Loucy (cell line): ENCODE results near the gene CCL28.

ENCODE experiments used
- H2AFZ ChIP-seq: fragments of 200-600 bp; sonication (generic); 2 replicates; pipeline ENCODE4 v1.6.0; 2016; ENCODE audit warnings: antibody characterized with exemption, mild to moderate bottlenecking, low read length, moderate library complexity
- H3F3A ChIP-seq: fragments of 200-600 bp; 2 replicates; pipeline ENCODE4 v1.6.0; 2016; ENCODE audit warnings: antibody characterized with exemption, low read depth, mild to moderate bottlenecking
- H3K27me3 ChIP-seq: fragments of 200-600 bp; sonication (generic); 2 replicates; pipeline ENCODE4 v1.6.1; 2014; ENCODE audit warnings: low read length, mild to moderate bottlenecking; ENCODE audit not compliant: insufficient read depth, poor library complexity, severe bottlenecking
- H3K36me3 ChIP-seq: fragments of 200-600 bp; sonication (generic); 2 replicates; pipeline ENCODE4 v1.6.1; 2016; ENCODE audit warnings: low read length; ENCODE audit not compliant: insufficient read depth
- H3K4me1 ChIP-seq: fragments of 200-600 bp; sonication (generic); 2 replicates; pipeline ENCODE4 v1.5.1; 2014; ENCODE audit warnings: low read length, mild to moderate bottlenecking; ENCODE audit not compliant: insufficient read depth, poor library complexity, severe bottlenecking
- H3K4me2 ChIP-seq: fragments of 200-600 bp; sonication (generic); 2 replicates; pipeline ENCODE4 v1.6.0; 2014; ENCODE audit warnings: antibody characterized with exemption, low read length, low read depth, mild to moderate bottlenecking; ENCODE audit not compliant: poor library complexity, severe bottlenecking
- H3K4me3 ChIP-seq: fragments of 200-600 bp; sonication (generic); 2 replicates; pipeline ENCODE4 v1.5.1; 2014; ENCODE audit warnings: low read length, mild to moderate bottlenecking, mixed read lengths; ENCODE audit not compliant: poor library complexity, severe bottlenecking
- H3K79me2 ChIP-seq: fragments of 200-600 bp; sonication (generic); 2 replicates; pipeline ENCODE4 v1.6.1; 2014; ENCODE audit warnings: low read length; ENCODE audit not compliant: insufficient read depth
- H3K9ac ChIP-seq: fragments of 200-600 bp; sonication (generic); 2 replicates; pipeline ENCODE4 v1.6.0; 2014; ENCODE audit warnings: mild to moderate bottlenecking, low read depth, low read length, moderate library complexity; ENCODE audit not compliant: poor library complexity, severe bottlenecking
- H3K9me2 ChIP-seq: fragments of 200-600 bp; sonication (generic); replicated peaks from 2 replicates; pipeline ENCODE4 v1.6.1; 2016; ENCODE audit warnings: low read depth, low read length, mixed read lengths
- H3K9me3 ChIP-seq: fragments of 200-600 bp; sonication (generic); 2 replicates; pipeline ENCODE4 v1.6.1; 2014; ENCODE audit warnings: mild to moderate bottlenecking, antibody characterized with exemption, low read length, low read depth; ENCODE audit not compliant: insufficient read depth
- H4K20me1 ChIP-seq: fragments of 200-600 bp; sonication (generic); 2 replicates; pipeline ENCODE4 v1.6.0; 2014; ENCODE audit warnings: antibody characterized with exemption, low read length, mild to moderate bottlenecking; ENCODE audit not compliant: insufficient read depth, poor library complexity, severe bottlenecking
- EZH2phosphoT487 ChIP-seq: fragments of 200-600 bp; IDR thresholded peaks from 2 replicates; pipeline ENCODE4 v1.6.1; 2018; ENCODE audit warnings: antibody characterized with exemption, mild to moderate bottlenecking, moderate library complexity, borderline replicate concordance
- TF ChIP-seq, protein P1 (sequence below): fragments of 200-600 bp; sonication (generic); conservative IDR thresholded peaks from 2 replicates; pipeline ENCODE4 v1.5.1; 2014; ENCODE audit warnings: mild to moderate bottlenecking, antibody characterized with exemption, low read length

The CCL28 gene

DNA sequence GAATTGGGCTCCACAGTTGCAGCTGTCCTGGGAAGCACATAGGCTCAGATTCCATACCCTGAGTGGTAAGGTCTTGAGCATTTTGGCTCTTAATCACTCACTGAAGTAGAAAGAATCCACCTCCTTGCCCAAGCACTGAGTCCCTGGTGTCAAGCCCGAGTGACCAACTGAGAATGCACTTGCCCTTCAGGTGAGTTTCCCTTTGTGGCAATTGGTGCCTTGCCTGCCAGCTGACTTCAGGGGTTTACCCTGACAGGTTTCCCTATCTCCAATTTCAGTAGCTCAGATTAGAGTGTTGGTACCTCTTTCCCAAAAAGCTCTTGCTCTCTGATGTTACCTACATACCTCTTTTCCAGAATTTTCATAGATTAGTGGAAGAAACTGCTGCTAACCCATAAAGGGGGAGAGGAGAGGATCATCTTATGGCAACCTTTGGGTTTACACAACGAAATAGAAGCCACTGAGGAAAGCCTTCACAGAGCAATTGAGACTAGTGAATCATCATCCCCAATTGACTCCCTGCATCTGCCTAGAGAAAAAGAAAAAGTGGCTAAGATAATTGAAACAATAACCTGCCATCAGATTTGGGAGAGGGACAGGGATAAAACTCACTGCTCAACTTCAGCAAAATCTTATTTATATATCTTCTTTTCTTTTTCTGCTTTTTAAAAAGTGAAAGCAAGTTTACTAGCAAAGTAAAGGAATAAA lies 48.6 kb downstream of the CCL28 start:
- Histone ChIP-seq H3K4me3 (no peak overlapping the region), H3K36me3 (no peaks in the 10 kb centered on the region), H3K9ac (no peak overlapping the region), H4K20me1 (no peaks in the 10 kb centered on the region), H3K9me2 (no peaks in the 10 kb centered on the region), H3K9me3 (peaks cover 9% of the 10 kb centered on the region; the same call in 1 of the 2 replicates), H2AFZ (no peak overlapping the region), H3F3A (no peaks in the 10 kb centered on the region), H3K4me1 (peaks cover 10% of the 10 kb centered on the region), H3K27me3 (no peaks in the 10 kb centered on the region), H3K4me2 (no peak overlapping the region), H3K79me2 (no peaks in the 10 kb centered on the region)
- TF ChIP-seq EZH2phosphoT487: no peak
- TF ChIP-seq, protein P1, sequence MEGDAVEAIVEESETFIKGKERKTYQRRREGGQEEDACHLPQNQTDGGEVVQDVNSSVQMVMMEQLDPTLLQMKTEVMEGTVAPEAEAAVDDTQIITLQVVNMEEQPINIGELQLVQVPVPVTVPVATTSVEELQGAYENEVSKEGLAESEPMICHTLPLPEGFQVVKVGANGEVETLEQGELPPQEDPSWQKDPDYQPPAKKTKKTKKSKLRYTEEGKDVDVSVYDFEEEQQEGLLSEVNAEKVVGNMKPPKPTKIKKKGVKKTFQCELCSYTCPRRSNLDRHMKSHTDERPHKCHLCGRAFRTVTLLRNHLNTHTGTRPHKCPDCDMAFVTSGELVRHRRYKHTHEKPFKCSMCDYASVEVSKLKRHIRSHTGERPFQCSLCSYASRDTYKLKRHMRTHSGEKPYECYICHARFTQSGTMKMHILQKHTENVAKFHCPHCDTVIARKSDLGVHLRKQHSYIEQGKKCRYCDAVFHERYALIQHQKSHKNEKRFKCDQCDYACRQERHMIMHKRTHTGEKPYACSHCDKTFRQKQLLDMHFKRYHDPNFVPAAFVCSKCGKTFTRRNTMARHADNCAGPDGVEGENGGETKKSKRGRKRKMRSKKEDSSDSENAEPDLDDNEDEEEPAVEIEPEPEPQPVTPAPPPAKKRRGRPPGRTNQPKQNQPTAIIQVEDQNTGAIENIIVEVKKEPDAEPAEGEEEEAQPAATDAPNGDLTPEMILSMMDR: no peak

- Histone ChIP-seq H3K27me3 (no peaks in the 10 kb centered on the region), H3K36me3 (no peaks in the 10 kb centered on the region), H3K4me3 (no peak overlapping the region), H3K4me1 (peaks cover 2% of the 10 kb centered on the region), H3K79me2 (no peaks in the 10 kb centered on the region), H3K9me2 (no peaks in the 10 kb centered on the region), H3K9ac (no peak overlapping the region), H3F3A (no peaks in the 10 kb centered on the region), H3K4me2 (no peak overlapping the region), H4K20me1 (no peaks in the 10 kb centered on the region), H2AFZ (no peak overlapping the region), H3K9me3 (peaks cover 9% of the 10 kb centered on the region; the same call in 1 of the 2 replicates)
- TF ChIP-seq, protein P1: no peak
- no peak for TF ChIP-seq EZH2phosphoT487
Observed at GRCh38 chr5:43362725-43363435, 49.3 kb downstream of the CCL28 start.

GRCh38 chr5:43358726-43359125 lies 53.5 kb downstream of the CCL28 start:
- H3K36me3 ChIP-seq: no peaks in the 10 kb centered on the region
- H3K4me3 ChIP-seq: no peak overlapping the region
- TF ChIP-seq, protein P1: no peak
- TF ChIP-seq EZH2phosphoT487: no peak
- no peaks in the 10 kb centered on the region for H3K79me2 ChIP-seq
- peaks cover 9% of the 10 kb centered on the region; the same call in 1 of the 2 replicates for H3K9me3 ChIP-seq
- H3K9me2 ChIP-seq: no peaks in the 10 kb centered on the region
- H4K20me1 ChIP-seq: no peaks in the 10 kb centered on the region
- H3K27me3 ChIP-seq: no peaks in the 10 kb centered on the region
- no peak overlapping the region for H3K9ac ChIP-seq
- no peak overlapping the region for H2AFZ ChIP-seq
- no peaks in the 10 kb centered on the region for H3K4me1 ChIP-seq
- no peaks in the 10 kb centered on the region for H3F3A ChIP-seq
- H3K4me2 ChIP-seq: no peak overlapping the region
